ENCODE data around the gene CEP70.
"Not testable (repeated sequence)": the region's sequence is repeated elsewhere in the genome, so short reads cannot be mapped to it uniquely, and the experiment has no call there.

Gene CEP70, protein sequence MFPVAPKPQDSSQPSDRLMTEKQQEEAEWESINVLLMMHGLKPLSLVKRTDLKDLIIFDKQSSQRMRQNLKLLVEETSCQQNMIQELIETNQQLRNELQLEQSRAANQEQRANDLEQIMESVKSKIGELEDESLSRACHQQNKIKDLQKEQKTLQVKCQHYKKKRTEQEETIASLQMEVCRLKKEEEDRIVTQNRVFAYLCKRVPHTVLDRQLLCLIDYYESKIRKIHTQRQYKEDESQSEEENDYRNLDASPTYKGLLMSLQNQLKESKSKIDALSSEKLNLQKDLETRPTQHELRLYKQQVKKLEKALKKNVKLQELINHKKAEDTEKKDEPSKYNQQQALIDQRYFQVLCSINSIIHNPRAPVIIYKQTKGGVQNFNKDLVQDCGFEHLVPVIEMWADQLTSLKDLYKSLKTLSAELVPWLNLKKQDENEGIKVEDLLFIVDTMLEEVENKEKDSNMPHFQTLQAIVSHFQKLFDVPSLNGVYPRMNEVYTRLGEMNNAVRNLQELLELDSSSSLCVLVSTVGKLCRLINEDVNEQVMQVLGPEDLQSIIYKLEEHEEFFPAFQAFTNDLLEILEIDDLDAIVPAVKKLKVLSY

DNA sequence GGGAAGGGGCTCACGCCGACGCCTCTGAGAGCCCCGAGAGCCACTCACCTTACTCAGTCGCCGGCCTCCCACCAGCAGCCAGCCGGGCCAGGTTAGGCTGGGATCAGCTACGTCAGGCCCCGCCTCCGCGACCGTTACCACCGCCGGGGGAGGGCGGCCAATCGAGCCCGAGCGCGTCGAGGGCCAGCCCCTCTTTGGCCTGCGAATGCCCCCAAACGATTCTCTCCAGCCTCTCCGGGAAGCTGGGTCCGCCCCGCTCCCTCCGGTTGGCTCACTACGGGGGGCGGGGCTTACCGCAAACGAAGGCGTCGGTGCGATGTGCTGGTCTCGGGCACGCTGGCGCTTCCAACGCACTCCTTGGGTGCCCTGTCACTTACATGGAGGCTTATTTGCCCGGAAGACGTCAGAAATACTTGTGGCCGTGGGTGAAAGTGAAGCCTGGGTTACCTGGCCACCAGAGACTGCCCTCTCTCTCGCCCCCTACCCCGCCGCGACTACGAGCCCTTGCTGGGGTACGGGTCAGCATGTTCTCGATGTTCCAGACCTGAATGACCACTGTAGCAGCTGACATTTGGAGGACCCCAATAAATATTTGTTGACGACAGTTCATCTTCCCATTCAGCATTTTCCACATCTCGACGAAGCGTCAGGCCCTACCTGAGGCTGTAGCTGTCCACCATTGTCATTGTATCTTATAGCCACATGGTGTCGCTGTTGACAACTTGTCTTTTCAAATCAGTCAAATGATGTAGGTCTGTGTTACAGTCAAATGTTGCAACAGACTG lies at the start of gene CEP70:
Gene CEP70 (minus strand): TSS at position 111 of the 785 bp plus-strand sequence. CDS start 21,333 bp downstream, outside the sequence.
- no peak for DNase-seq

DNA sequence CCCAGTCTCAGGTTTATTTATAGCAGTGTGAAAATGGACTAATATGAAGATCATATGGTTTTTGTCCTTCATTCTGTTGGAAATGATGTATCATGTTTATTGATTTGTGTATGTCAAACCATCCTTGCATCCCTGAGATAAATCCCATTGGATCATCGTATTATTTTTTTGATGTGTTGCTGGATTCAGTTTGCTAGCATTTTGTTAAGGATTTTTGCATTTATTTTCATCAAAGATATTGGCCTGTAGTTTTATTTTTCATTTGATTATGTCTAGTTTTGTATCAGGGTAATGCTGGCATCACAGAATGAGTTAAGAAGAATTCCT lies 48.8 kb upstream of the CEP70 start:
- DNase-seq = no peak

DNA sequence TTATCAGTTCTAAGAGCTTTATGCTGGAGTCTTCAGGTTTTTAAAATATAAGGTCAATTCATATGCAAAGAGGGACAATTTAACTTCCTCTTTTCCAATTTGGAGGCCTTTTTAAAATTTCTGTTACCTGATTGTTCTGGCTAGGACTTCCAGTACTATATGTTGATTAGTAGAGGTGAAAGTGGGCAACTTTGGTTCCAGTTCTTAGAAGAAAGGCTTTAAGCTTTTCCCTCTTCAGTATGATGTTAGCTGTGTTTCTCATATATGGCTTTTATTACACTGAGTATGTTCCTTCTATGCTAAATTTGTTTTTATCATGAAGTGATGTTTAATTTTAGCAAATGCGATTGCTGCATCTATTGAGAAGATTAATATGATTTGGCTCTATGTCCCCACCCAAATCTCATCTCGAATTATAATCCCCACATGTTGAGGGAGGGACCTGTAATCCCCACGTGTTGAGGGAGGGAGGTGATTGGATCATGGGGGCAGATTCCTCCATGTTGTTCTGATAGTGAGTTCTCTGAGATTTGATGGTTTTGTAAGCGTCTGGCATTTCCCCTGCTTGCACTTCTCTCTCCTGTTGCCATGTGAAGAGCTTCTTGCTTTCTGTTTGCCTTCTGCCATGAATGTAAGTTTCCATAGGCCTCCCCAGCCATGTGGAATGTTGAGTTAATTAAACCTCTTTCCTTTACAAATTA lies 48.3 kb upstream of the CEP70 start:
- no peak for DNase-seq

DNA sequence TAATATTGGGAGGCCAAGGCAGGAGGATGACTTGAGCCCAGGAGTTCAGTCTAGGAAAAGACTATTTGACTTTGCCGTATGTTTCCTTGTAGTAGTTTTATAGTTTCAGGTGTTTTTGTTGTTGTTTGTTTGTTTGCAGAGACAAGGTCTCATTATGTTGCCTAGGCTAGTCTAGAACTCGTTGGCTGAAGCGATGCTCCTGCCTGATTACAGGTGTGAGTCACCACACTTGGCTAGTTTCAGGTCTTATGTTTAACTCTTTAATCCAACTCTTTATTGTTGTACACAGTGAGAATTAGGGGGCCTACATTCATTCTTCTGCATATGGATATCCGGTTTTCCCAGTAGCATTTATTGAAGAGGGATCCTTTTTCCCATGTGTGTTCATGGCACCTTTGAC lies 46.5 kb upstream of the CEP70 start:
- no peak for DNase-seq

DNA sequence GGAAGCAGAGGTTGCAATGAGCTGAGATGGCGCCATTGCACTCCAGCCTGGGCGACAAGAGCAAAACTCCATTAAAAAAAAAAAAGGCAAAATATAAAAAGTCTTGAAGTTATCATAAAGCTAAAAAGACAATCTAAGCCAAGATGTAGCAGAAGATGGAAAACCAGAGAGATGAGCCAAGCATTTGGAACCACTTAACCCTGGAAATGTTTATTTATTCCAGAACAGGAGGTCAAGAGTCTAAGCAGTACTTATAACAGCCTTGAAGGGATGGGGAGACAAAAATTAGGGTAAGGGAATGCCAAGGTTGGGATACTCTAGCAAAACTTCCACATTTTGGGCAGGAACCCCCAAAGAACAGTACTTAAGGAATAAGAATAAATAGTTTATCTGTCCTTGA lies 44.6 kb upstream of the CEP70 start:
- DNase-seq = no peak

DNA sequence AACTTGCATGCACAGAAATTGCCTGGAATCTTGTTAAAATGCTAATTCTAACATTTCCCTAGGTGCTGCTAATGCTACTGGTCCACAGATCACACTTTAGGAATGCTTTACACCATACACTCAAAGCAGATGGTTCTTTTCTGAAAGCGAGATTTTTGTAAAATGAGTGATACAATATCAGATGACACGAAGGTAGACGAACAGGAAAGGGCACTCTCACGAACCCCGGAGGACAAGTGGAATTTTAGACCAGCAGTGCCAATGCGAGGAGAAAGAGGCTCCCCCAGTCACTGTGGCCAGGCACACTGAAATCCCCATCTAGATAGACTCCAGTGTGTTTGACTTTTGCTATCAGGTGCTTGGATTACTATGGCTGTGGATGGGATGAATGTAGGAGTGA lies 35.5 kb upstream of the CEP70 start:
- no peak for DNase-seq

DNA sequence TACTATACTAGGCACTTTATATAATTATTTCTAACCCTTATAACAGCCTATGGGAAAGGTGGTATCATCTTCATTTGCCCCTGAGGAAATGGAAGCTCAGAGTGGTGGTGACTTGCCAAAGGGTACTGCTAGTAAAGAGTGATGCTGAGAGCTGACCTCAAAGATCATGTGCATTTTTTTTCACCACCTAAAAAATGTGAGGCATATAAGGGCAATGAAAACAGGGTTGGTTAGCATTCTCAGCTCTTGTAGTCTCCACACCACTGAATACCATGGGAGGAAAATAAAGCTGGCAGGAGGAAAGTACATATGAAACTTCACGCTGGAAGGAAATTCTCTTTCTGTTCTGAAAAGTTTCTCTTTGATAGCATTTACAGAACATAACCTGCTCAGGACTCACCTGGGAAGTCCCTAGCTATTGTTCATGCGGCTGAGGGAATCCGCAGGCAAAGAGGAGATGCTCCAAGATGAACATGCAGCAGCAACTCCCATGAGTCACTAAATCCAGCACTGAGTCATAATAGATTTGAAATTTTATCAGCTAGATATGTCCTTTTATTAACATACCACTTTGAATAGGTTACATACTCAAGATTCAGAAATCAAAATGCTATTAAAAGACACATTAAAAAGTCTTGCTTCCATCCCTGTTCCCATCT lies 31.8 kb upstream of the CEP70 start:
- DNase-seq = no peak

DNA sequence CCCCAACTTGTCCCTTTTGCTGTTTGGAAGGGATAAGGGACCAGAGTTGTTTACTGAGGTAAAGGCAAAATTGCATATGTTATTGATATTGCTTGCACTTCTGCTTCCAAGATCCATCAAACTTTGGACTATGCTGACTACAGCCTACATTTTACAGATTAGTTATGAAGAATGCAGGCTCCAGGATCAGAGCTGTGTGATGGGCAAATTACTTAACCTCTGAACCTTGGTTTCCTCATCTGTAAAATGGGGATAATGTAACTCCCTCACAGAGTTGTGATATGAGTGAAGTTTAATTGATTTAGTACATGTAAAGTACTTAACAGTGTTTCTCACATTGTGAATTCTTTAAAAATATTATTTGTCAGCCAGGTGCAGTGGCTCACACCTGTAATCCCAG lies 30.5 kb upstream of the CEP70 start:
- no peak for DNase-seq

DNA sequence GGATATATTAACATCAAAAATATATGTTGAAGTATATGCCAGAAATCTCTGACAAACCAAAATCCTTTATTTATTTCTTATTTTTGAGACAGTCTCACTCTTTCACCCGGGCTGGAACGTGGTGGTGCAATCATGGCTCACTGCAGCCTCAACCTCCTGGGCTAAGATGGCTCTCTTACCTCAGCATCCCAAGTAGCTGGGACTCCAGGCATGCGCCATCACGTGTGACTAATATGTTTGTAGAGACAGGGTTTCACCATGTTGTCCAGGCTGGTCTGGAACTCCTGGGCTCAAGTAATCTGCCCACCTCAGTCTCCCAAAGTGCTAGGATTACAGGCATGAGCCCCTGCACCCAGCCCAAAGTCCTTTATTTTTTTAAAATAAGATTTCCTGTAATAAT lies 26.4 kb upstream of the CEP70 start:
- no peak for DNase-seq

DNA sequence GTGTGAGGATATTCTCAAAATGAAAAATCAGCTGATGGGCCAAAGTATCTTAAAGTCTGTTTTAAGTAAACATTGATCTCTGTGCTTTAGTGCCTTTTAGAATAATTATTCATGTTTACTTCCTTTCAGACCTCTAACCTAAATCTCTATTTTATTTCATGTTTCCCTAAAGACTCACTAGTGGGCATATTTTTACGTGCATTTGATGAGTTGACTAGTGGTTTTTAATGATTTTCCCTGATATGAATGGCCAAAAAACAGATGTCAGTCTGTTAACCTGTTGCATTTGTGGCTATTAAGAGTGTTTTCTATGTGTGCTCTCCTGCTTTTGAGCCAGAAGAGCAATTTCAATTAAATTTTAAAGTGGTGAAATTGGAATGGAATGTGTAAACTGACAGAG lies 21.4 kb upstream of the CEP70 start:
- no peak for DNase-seq

DNA sequence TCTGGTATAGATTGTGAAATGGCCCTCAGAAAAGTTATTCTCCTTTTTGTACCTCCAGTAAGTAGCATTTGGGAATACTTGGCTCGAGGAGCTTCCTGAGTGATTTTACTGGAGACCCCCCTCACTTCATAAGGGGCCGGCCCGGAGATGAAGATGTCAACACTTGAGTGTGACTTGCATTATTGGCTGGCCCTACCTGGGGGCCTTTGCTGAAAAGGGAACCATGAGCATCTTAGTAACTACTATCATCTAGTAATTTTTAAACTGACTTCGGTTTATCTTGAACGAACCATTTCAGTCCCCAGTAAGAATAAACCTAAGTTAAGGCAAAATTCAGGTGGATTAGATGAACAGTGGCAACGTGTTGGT lies 15.8 kb upstream of the CEP70 start:
- DNase-seq = peak in 1 of 14 donors; percentile 2

DNA sequence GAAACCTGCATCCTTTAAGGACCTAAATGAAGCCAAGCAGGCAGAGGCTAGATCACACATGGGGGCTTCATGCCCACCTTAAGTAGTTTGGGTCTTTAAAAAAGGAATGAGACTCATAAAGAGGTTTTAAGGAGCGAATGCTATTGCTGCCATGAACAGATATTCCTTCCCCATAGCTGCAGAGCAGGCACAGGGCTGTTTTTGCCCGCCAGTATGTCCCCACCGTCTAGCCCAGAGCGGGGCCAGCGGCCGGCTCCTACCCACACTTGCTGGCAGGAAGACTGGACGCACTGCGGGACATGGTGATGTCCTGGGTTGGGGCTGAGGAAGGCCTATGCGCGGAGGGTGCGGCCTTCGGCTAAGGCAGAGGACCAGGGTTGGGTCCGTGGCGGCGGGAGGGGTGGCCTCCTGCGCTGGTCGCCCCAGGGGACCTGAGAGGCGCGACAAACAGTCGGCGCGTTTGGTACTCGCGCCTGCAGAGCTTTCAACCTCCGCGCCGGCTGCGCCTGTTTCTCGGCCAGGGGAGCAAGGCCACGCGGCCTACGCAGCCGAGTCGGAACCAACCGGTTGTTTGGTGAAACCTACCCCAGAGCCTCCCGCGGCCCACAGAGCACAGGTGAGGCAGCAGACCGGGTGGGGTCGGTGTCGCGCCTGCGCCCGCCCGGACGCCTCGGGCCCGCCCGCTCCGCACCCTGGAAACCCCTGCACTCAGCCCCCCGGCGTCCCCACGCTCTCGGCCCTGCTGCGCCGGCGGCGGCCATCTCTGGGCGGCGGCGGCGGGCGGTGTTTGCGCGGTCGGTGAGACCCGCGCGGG lies 14.5 kb upstream of the CEP70 start, which contains the start of gene FAIM:
Gene FAIM (plus strand): TSS at position 450 of the 814 bp plus-strand sequence. CDS start 10,956 bp downstream, outside the sequence.
- peak in 13 of 14 donors; percentile 55 to 89 (median 74) for DNase-seq

DNA sequence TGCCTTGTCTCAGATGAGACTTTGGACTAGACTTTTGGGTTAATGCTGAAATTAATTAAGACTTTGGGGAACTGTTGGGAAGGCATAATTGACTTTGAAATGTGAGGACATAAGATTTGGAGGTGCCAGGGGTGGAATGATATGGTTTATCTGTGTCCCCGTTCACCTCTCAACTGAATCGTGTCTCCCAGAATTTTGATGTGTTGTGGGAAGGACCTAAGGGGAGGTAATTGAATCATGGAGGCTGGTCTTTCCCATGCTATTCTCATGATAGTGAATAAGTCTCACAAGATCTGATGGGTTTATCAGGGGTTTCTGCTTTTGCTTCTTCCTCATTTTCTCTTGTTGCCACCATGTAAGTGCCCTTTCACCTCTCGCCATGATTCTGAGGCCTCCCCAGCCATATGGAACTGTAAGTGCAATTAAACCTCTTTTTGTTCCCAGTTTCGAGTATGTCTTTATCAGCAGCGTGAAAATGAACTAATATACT lies 10.1 kb upstream of the CEP70 start:
- DNase-seq = not testable (repeated sequence)

DNA sequence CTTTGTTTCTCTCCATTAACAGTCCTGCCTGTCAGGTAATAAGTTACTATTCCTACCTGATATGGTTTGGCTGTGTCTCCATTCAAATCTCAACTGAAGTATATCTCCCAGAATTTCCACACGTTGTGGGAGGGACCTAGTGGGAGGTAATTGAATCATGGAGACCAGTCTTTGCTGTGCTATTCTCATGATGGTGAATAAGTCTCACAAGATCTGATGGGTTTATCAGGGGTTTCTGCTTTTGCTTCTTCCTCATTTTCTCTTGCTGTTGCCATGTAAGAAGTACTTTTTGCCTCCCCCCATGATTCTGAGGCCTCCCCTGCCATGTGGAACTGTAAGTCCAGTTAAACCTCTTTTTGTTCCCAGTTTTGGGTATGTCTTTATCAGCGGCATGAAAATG lies 7.6 kb upstream of the CEP70 start:
- DNase-seq = not testable (repeated sequence)

DNA sequence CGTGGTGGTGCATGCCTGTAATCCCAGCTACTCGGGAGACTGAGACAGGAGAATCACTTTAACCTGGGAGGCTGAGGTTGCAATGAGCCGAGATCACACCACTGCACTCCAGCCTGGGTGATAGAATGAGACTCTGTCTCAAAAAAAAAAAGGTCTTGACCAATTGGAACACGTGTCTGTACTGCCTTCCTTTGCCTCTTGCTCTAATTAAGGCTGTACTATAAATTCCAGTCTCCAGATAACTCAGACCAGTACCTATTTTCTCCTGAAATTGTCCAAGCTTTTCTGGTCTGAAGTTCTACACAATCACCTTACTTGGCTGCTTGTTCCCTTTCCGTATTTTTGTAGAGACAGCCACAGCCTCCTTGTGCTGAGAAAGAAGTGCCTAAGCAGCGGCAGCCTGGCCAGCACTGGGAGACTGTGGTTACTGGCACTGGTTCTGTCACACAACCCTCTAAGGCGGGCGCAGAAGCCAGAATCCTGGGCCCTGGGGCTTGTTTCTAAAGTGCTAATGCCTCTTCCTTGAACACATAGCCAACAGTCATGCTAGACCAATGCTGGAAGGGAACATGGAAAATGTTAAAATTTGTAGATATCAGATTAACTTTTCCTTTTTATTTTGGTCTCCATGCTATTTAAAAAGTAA lies 6.2 kb upstream of the CEP70 start:
- DNase-seq = peak in 1 of 14 donors; percentile 7

DNA sequence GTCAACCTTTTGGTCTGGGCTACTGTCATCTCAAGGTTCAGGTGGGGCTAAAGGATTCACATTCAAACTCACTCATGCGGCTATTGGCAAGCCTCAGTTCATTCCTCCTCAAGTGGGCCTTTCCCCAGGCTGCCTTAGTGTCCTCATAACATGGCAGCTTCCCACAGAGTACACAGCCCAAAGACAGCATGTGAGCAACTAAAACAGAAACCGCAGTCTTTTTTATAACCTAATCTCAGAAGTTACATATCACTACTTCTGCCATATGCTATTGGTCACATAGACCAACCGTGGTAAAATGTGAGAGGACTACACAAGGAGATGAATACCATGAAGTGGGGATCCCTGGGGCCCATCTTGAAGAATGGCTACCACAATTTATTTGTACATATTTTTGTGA lies 4.5 kb upstream of the CEP70 start:
- no peak for DNase-seq

DNA sequence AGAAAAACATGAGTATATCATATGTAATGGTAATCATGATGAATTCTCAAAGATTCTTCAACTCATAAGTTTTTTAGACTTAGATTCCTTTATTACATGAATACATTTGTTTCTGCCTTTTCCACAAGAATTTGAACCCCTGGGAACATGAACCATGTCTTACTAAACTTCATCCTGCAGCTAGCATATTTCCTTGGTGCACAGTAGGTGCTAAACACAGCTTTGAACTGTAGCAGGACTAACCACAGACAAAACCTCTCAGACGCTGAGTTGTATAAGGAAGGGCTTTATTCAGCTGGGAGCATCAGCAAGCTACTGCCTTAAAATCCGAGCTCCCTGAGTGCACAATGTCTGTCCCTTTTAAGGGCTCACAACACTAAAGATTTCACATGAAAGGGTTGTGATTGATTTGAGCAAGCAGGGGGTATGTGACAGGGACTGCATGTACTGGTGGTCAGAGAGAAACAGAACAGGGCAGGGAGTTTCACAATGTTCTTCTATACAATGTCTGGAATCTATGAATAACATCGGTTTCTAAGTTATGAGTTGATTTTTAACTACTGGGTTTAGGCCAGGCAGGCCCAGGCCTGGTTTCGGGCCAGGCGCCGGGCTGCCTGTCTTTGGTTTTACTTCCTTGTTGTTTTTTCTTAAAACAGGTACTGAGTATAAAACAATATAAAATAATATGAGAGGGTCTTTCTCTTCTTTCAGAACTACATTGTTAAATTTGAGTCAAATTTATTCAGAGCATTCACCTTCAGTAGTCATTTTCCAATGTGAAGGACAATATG lies 3.3 kb upstream of the CEP70 start:
- DNase-seq = not testable (repeated sequence)

DNA sequence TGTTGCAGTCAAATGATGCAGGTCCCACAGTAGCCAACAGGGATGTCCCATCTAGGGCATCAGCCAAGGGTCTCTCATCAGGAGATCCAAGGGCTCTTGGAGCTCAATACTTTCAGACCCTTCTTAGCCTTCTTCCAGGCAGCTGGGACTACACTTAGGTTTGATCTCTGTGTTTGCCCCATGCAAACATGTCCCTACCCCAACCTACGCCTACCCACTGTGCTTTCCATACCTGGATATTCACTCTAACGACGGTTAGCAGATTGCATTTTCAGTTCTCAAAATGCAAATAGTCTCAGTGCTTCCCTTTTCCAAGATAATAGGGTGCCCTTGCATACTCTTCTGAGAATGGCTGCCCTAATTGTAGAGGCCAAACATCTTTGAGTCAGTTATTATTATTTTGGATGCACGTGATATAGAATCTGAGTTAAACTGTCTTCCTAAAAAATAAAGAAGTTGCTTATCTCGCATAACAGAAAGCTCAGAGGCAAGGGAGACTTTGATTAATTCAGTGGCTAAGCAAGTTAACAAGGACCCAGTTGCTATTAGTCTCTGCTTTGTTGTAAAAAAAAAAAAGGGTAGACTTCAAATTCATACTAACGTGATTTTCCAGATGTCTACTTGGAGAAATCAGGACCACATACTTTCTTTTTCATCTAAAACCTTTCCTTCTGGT lies 1.0 kb upstream of the CEP70 start:
- DNase-seq = no peak

DNA sequence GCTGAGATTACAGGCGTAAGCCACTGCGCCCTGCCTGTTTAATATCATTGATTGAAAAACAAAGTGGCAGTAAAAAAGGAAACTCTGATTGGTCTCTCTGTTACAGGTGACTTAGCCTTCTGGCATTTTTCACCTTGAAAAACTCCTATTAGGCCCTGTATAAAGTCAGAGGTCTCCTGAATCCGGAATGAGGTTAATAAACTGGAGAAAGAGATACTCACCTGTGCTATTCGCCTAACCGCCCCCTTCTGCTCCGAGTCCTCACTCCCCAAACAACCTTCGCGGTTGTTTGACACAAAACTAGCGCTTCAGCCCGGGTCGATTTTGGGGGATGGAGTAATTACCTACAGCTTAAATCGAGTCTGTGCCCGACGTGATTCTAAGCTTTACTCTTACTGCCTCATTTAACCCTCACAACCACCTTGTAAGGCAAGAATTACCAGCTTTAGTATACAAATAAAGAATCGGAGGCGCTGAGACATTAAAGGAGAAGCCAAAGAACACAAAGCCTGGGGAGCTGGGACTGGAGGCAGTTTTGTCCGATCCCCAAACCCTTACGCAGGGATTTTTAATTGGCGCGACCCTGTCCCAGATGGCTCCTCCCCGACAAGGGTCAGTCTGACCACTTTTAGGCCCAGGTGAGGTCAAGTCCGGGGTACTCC lies 441 bp downstream of the CEP70 start:
- no peak for DNase-seq
